HG03045 (cell line): ENCODE data around the gene ANKRD23.
"Not testable (repeated sequence)": the region's sequence is repeated elsewhere in the genome, so short reads cannot be mapped to it uniquely, and the experiment has no call there.

Source experiments
- ATAC-seq: cut with Tn5 transposase; IDR thresholded peaks from one replicate; pipeline ENCODE4 v1.9.1; 2021; ENCODE audit warnings: mild to moderate bottlenecking, moderate library complexity; ENCODE audit not compliant: unreplicated experiment

ANKRD23 gene

GRCh38 chr2:96864343-96865091 is 20.7 kb upstream of the ANKRD23 start:
- ATAC-seq: no peak

DNA sequence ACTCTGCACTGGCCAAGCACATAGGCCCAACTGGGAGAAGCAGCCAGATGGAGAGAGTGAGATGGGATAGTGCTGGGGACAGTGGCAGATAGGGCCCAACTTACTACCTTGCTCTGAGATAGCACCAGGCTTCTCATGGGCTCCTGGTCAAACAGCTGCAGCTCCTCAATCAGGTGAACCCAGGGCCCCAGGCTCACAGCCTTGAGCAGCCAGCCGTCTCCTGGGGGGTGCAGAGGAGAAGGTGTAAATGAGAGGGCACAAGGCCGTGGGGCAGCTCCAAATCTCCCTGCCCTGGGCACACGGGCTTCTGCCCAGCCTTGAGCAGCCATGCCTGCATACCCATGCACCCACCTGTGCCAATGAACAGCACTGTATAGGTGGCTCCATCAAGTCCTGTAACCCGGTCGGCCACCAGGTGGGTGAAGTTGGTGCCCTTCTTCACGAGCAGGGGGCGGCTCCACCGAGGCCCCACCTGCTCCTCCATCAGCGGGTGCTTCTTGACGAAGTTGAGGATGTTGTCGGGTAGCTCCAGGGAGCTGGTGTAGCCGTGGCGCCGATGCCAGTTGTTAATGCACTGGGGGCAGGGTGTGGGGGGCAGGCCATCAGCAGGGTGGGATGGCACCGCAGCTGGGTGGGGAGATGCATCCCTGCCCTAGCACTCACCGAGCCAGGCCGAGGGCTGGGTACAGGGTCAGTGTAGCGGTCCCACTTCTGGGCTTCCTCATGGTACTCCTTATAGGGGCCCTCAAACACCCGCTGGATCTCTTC is 19.9 kb upstream of the ANKRD23 start:
- ATAC-seq: no peak

DNA sequence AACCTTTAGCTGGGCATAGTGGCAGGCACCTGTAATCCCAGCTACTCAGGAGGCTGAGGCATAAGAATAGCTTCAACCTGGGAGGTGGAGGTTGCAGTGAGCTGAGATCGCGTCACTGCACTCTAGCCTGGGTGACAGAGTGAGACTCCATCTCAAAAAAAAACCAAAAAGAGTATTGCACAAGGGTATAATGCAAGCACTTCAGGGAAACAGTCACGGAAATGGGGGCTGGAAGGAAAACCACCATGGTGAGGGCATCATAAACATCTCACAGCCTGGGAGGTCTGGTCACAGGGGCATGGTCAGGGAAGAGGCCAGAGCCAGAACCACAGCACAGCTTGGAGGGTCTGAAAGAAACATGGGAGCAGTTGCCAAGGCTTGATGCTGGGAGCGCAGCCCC is 19.2 kb upstream of the ANKRD23 start:
- not testable (repeated sequence) for ATAC-seq

DNA sequence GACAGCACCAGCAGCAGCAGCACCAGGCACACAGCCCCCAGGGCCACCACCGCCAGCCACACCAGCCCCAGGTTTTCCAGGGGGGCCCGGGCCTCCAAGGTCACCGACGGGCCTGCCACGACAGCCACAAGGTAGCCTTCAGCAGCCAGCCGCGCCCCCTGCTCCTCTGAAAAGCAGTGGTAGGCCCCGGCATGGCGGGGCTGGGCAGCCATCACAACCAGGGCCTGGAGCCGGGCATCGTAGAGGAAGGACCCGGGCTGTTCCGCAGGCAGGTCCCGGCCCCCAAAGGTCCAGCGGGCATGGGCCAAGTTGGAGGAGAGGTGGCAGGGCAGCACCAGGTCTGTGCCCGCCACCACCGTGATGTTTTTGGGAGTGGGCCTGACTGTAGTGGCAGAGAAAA is 17.3 kb upstream of the ANKRD23 start:
- no peak for ATAC-seq

DNA sequence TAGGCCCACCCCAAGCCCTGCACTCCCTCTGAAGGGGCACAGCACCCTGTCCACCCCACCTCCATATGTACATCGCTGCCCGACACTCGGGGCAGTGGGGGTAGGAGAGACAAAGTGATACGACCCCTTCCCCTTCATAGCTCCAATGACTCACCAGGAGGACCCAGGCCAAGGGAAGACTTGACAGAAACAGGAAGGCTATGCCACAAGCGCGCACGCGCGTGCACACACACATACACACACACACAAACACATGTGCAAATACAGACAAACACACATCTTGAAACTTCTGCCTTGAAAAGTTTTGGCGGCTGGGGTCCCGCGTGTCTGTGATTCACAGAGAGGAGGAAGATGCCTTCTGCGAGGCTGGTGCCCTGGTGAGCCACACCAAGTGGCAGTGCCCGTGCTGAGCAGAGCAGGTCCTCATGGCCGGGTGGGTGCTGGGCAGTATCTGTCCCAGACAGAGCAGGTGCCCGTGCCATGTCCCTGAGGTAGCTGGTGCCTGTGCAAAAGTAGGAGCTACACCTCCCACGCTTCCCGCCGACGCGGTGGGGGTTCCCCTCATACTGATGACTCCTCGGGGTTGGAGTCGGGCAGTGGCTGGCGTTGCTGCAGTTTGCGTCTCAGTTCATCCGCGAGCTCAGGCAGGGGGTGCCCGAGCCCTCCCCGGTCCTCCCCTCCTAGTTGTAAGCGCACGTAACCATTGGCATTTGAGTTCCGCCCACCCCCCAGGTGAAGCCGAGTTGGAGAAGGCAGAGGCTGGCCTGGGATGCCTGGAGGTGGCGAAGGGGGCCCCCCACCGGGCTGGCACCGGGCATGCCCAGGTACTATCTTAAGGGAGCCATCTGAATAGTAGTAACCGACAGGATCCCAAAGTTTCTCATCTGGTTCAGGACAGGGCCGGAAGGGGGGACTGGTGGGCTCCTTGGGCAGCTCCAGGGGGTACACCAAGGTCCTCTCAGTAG is 16.5 kb upstream of the ANKRD23 start:
- ATAC-seq: no peak

- no peak for ATAC-seq
These were observed 15.9 kb upstream of the ANKRD23 start for GRCh38 chr2:96859681-96860064.

- no peak for ATAC-seq
These were observed 15.4 kb upstream of the ANKRD23 start for GRCh38 chr2:96859099-96859649.

DNA sequence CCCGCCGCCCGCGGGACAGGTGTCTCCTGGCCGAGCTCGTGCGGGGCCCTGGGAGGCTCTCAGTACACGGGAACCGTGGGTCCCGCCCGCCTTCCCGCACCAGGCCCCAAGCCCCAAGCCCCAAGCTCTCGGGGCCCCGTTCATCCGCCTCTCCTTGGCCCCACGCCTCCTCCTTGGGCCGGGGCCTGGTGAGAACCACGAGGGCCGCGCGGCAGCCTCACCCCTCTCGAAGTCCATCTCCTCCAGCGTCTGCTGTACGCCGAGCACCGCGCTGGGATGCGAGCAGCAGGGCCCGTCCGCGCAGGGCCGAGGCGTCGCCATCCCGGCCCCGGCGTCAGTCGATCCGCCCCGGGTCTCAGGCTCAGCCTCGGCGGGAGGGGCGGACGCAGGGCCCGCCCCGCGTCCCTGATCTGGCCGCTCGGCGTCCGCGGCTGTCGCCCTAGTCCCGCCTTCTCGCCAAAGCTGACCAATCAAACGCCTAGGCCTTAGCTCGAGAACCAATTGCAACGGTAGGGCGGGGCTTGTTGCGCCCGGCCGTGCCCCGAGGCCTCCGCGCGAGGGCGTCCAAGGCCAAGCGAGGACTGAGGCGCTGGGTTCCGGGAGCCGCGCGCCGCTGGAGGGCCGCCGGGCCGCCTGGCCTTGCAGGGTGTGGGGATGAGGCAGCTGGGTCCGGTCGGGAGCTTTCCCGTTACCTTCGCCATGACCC is 14.0 kb upstream of the ANKRD23 start, which contains the start of gene ANKRD39:
TSS of gene ANKRD39 (minus strand) at position 350 of the 706 bp plus-strand sequence. CDS start at position 321, 29 bp downstream.
- peak; percentile 94 for ATAC-seq

DNA sequence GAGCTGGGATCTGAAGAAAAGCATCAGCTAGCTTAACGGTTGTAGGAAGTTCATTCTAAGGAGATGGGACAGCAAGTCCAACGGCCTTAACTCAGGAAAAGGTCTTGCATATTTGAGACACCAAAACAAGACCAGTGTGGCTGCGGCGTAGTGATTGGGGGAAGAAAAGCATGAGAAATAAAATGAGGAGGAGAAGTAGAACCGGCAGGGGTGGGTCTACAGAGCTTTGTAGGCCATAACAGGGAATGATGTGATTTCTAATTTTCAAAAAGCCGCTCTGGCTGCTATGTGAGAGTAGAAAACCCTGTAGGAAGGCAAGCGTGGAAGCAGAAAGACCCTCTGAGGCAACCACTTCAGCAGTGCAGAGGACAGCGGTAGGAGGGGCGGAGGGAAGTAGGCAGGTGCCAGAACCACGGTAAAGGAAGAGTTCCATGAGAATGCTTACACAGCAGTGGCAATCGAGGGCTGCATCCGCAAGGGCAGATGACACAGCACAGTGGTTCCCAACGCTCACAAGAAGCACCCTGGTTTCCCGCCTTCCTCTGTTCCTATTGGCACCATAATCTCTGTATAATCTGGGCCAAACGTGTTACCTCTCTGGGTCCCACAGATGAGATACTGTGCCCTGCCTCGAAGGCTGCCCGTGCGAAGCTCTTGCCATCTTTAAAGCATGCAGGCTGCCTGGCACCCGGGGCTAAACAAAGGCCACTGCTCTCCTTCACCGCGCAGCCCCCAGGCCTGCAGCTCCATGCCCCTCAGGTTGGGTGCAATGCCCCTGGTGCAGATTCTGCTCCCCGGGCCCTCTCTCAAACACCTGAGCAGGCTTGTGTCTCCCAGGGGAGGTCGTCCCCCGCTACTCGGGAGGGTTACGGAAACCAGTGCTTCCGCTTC is 13.2 kb upstream of the ANKRD23 start:
- no peak for ATAC-seq

GRCh38 chr2:96853321-96853720 is 9.5 kb upstream of the ANKRD23 start:
- ATAC-seq: no peak

DNA sequence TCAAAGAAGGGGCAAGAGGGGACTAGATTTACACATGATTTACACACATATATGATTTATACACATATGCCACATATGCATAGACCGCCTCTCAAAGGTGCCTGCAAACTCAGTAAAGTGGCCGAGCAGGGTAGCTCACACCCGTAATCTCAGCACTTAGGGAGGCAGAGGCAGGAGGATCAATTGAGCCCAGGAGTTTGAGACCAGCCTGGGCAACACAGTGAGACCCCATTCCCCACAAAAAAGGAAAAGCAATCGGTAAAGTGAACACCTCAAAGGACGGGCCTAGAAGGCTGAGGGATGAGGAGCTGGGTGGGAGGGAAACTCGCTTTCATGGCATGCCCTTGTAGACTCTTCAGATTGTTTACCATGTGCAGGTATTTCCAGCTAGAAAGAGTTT is 8.8 kb upstream of the ANKRD23 start:
- ATAC-seq: no peak

GRCh38 chr2:96848264-96848663 is 4.4 kb upstream of the ANKRD23 start:
- ATAC-seq: no peak

DNA sequence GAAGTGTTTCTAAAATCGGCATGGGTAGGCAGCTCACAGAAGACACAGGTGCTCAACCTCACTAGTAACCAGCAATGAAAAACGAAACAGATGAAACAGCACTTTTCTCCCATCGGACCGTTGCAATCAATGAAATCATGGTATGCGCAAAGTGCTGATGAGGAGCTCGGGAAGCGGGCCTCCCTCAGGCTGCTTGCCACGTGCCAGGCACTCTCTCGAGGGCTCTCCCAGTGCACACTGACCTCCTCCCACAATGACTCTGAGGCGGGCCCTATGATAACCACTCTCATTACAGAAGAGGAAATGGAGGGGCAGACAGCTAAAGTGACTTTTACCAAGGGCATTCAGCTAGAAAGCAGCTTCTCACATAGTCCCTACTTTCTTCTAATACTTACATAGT is 3.8 kb upstream of the ANKRD23 start:
- no peak for ATAC-seq

GRCh38 chr2:96846825-96847224 is 3.0 kb upstream of the ANKRD23 start:
- no peak for ATAC-seq

DNA sequence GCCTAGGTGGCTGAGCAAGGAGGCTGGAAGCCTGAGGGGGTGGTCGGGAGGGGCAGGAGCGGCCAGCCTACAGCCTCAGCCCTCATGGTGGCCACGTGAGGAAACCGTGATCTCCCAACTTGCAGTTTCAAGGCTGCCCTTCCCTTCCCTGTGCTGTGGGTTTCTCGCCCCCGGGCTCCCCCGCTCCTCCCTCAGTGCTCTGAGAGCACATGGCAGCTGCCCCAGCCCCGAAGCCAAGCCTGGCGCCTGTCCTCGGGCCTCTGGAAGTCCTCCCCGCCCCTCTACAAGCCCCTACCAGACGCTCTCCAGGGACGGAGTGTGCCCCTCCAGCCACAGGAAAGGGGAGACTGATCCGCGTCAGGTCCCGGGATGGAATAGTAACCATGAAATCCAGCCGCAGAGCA is 586 bp upstream of the ANKRD23 start:
- no peak for ATAC-seq

- ATAC-seq: no peak
These were observed 1.2 kb downstream of the ANKRD23 start for GRCh38 chr2:96842600-96842999.

DNA sequence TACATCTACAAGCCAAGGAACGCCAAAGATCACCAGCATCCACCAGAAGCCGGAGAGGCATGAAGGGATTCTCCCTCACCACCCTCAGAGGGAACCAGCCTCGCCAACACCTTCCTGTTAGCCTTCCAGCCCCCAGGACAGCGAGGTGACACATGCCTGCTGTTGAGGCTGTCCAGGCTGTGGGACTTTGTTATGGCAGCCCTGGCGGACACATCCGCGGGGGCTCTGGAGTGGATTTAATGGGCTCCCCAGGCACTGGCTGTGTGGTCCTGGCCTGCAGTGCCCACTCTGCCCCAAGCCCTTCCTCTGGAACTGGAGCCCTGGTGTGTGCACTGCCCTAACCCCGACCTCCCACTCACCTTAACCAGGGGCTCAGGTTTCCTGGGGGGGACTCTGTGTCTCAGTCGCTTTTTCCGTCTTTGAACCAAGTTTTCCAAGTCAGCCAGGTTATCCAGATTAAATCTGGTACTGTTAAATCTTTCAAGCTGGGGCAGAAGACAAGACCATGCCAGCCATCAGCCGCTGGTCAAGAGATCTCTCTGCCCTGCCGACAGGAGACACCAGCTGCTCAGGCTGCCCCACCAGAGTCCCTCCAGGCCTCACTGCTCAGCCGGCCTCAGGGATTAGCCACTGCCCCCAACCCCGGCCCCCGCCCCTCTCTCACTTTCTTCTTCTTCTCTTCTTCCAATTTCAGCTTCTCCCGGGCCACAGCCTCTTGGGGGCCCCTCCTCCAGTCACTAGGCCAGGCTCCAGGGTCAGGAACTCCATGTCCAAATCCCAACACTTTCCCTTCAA is 1.9 kb downstream of the ANKRD23 start:
- ATAC-seq: no peak
